Naive B cell (primary cell): ENCODE data around the gene HCN2. TPM values are rescaled to one million over a fixed set of nuclear protein-coding genes. Genes with fewer than 3 reads are reported as not detected.
A peak's percentile ranks its signal among the peaks of the same experiment; 100 is the strongest.
"Not testable (repeated sequence)": the region's sequence is repeated elsewhere in the genome, so short reads cannot be mapped to it uniquely, and the experiment has no call there.

Experiments
- ATAC-seq, 2 donors: fragments of 150-1000 bp; cut with Tn5 transposase; 2 replicates each; pipeline ENCODE4 v1.10.0; 2021; ENCODE audit warnings: low read depth in 2 of 2, mild to moderate bottlenecking in 2 of 2, moderate library complexity in 2 of 2
- DNase-seq: peaks from one replicate; pipeline ENCODE4 v3.0.0; 2022
- H3K27ac Mint-ChIP-seq, 6 donors: one replicate each; pipeline ENCODE4 v1.8.0; 2020 to 2022; ENCODE audit warnings: mild to moderate bottlenecking in 6 of 6, mixed read lengths in 6 of 6, moderate library complexity in 5 of 6, inconsistent platforms in 2 of 6
- H3K27me3 Mint-ChIP-seq, 3 donors: one replicate each; pipeline ENCODE4 v1.8.0; 2021 to 2022; ENCODE audit warnings: mixed read lengths in 3 of 3, mild to moderate bottlenecking in 1 of 3
- H3K36me3 Mint-ChIP-seq, 2 donors: one replicate each; pipeline ENCODE4 v1.8.0; 2020 to 2022; ENCODE audit warnings: mixed read lengths in 2 of 2, inconsistent platforms in 1 of 2, mild to moderate bottlenecking in 1 of 2
- H3K4me1 Mint-ChIP-seq, 3 donors: one replicate each; pipeline ENCODE4 v1.8.0; 2020 to 2022; ENCODE audit warnings: mixed read lengths in 3 of 3, inconsistent platforms in 1 of 3, mild to moderate bottlenecking in 1 of 3, moderate library complexity in 1 of 3
- H3K4me3 Mint-ChIP-seq, 8 donors: one replicate each; pipeline ENCODE4 v1.8.0; 2020 to 2022; ENCODE audit warnings: mild to moderate bottlenecking in 8 of 8, mixed read lengths in 8 of 8, moderate library complexity in 8 of 8, inconsistent platforms in 2 of 8
- H3K9me3 Mint-ChIP-seq, 7 donors: one replicate each; pipeline ENCODE4 v1.8.0; 2020 to 2022; ENCODE audit warnings: mixed read lengths in 7 of 7, mild to moderate bottlenecking in 5 of 7, inconsistent platforms in 2 of 7, moderate library complexity in 1 of 7
- polyA plus RNA-seq, 6 donors: library from polyadenylated mRNA; unstranded; fragments of 300-500 nt; fragmentation: Illumina TruSeq; gene quantifications; one replicate each; pipeline ENCODE4 v1.2.3, GENCODE V29; 2021; ENCODE audit warnings: low read depth in 6 of 6

Gene HCN2
- polyA plus RNA-seq, 6 donors from 2014 or later = not detected

DNA sequence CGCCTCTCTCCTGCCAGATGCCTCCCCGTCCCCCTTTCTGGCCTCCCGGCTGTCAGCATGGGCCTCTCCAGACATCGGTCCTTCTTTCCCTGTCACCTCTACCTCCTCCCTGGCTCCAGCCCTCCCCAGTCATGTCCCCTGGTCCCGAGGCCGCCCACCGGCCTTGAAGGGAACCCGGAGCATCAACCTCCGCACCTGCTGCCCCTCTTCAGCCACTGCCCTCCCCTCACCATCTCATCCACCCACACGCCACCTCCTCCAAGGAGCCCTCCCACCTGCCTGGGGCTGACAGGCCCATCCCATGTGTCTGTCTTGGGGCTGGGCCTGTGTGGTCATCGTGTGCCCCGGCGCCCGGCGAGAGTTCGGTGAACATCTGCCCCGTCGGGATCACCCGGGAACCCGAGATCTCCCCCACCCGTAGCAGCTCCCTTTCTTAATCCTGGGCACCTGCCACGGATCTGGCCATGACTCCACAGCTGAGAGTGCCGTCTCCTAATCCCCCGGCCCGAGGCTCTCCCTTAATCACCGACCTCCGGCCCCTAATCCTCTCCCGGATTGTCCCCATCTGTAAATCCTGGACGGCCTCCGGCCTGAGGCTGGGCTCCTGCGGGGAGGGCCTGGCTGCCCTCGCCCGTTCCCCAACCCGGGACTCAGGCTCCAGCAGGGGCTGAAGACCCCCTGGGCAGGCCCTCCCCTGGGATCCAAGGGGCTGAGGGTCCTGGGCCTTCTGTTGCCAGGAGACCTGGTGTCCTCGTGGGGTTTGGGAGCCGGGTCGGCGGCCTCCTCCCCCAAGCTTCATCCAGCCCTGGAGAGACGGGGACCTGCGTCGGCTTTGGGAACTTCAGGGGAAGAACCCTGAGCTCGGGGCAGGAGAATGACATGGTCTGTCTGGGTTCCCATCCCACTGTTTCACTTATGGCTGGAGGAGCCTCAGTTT lies 5.9 kb downstream of the HCN2 start:
- DNase-seq (no peak), ATAC-seq (no peak)
- H3K27ac Mint-ChIP-seq = no peak overlapping the region
- H3K27me3 Mint-ChIP-seq = peaks cover 0 to 41% (median 16%) of the 10 kb centered on the region in 3 donors
- no peaks in the 10 kb centered on the region for H3K36me3 Mint-ChIP-seq
- H3K9me3 Mint-ChIP-seq = peaks cover 0 to 2% (median 0%) of the 10 kb centered on the region in 7 donors
- peaks cover 0 to 5% (median 3%) of the 10 kb centered on the region in 3 donors for H3K4me1 Mint-ChIP-seq
- peak overlapping the region in 1 of 8 donors; percentile 50 for H3K4me3 Mint-ChIP-seq

DNA sequence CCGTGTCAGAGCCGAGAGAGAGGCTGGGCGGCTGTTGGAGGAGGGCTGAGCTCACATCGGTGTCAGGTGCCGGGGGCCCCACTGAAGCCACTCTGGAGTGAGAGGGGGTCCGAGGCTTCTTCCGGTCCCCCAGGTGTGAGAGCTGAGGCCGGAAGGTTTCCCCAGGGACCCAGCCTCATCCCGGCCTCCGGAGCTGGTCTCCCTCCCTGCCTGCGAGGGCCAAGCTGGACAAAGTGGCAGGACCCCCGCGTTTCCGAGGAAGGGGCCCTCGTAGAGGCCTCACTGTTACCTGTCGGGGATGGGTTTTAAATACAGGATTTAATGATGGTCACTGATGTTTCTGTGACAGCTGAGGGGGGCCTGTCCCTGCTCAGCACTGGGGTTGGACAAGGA lies 6.6 kb downstream of the HCN2 start:
- no peak for DNase-seq
- Mint-ChIP-seq H3K36me3 (no peaks in the 10 kb centered on the region), H3K4me1 (peaks cover 0 to 3% (median 2%) of the 10 kb centered on the region in 3 donors), H3K9me3 (peaks cover 0 to 2% (median 0%) of the 10 kb centered on the region in 7 donors), H3K4me3 (no peak overlapping the region), H3K27ac (no peak overlapping the region), H3K27me3 (peaks cover 0 to 37% (median 16%) of the 10 kb centered on the region in 3 donors)
- ATAC-seq = no peak

DNA sequence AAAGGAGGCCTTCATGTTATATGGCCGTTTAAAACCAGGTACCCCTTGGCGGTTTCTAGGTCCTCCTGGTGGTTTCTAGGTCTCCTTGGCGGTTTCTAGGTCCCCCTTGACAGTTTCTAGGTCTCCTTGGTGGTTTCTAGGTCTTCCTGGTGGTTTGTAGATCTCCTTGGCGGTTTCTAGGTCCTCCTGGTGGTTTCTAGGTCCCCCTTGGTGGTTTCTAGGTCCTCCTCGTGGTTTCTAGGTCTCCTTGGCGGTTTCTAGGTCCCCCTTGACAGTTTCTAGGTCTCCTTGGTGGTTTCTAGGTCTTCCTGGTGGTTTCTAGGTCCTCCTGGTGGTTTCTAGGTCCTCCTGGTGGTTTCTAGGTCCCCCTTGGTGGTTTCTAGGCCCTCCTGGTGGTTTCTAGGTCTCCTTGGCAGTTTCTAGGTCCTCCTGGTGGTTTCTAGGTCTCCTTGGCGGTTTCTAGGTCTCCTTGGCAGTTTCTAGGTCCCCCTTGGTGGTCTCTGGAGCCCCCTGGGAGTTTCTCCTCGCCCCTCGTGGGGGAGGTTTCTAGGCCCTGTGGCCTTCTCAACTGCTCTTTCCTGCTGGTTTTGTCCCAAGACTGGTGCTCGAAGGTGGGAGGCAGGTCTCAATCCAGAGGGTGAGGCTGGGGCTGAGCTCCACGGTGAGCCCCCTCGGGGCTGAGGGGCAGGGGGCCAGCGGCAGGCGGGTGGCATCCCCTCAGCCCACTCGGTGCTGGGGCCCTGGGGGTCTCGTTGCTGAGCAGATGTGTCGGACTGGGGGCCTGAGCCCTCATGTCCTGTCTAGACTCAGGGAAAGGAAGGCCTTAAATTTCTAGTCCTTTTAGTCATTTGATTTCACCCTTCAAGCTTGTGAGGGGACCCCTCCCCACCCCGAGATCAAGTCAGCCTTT lies 8.0 kb downstream of the HCN2 start:
- DNase-seq (no peak), ATAC-seq (no peak)
- H3K9me3 Mint-ChIP-seq = peaks cover 0 to 5% (median 0%) of the 10 kb centered on the region in 7 donors
- H3K27ac Mint-ChIP-seq = peak overlapping the region in 1 of 6 donors; percentile 33
- H3K4me1 Mint-ChIP-seq = peaks cover 0 to 7% (median 0%) of the 10 kb centered on the region in 3 donors
- peaks cover 0 to 31% (median 16%) of the 10 kb centered on the region in 3 donors for H3K27me3 Mint-ChIP-seq
- no peak overlapping the region for H3K4me3 Mint-ChIP-seq
- peaks cover 0 to 7% of the 10 kb centered on the region in 2 donors for H3K36me3 Mint-ChIP-seq

DNA sequence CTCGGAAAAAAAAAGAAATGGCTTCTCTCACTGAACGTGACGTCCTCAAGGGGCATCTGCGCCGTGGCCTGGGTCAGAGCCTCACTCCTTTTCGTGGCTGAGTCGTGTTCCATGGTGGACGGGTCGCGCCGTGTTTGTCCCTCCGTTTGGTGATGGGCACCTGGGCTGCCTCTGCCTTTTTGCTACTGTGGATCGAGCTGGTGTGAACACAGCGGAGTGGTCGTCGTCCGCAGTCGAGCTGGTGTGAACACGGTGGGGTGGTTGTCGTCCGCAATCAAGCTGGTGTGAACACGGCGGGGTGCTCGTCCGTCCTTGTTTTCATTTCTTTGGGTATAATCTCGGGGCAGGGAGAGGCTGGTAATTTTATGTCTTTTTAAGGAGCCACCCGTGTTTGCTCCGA lies 11.6 kb downstream of the HCN2 start:
- ATAC-seq (no peak), DNase-seq (no peak)
- Mint-ChIP-seq H3K4me1 (peaks cover 0 to 4% (median 0%) of the 10 kb centered on the region in 3 donors), H3K27ac (no peak overlapping the region), H3K27me3 (peaks cover 0 to 5% (median 0%) of the 10 kb centered on the region in 3 donors), H3K4me3 (no peak overlapping the region), H3K36me3 (peaks cover 0 to 10% of the 10 kb centered on the region in 2 donors), H3K9me3 (peaks cover 0 to 6% (median 0%) of the 10 kb centered on the region in 7 donors)

DNA sequence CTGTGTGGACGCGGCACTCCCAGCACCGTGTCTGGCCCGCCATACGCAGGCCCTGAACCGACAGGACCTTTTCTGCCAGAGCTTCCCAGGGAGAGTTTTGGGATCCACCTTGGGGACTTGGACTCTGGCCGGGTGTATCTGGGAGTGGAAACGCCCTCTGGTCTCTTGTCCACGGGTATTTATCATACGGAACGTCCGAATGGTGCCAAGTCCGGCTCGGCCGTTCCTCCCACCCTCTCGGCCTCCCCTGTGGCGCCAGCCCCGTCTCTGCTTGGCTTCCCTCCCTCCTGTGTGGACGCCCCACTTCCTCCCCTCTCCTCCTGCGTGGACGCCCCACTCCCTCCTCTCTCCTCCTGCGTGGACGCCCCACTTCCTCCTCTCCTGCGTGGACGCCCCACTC lies 12.1 kb downstream of the HCN2 start:
- no peak overlapping the region for H3K27ac Mint-ChIP-seq
- ATAC-seq (no peak), DNase-seq (no peak)
- peaks cover 0 to 5% (median 0%) of the 10 kb centered on the region in 3 donors for H3K27me3 Mint-ChIP-seq
- H3K4me3 Mint-ChIP-seq = no peak overlapping the region
- peaks cover 0 to 4% (median 0%) of the 10 kb centered on the region in 3 donors for H3K4me1 Mint-ChIP-seq
- H3K36me3 Mint-ChIP-seq = peaks cover 0 to 10% of the 10 kb centered on the region in 2 donors
- H3K9me3 Mint-ChIP-seq = peaks cover 0 to 6% (median 0%) of the 10 kb centered on the region in 7 donors

DNA sequence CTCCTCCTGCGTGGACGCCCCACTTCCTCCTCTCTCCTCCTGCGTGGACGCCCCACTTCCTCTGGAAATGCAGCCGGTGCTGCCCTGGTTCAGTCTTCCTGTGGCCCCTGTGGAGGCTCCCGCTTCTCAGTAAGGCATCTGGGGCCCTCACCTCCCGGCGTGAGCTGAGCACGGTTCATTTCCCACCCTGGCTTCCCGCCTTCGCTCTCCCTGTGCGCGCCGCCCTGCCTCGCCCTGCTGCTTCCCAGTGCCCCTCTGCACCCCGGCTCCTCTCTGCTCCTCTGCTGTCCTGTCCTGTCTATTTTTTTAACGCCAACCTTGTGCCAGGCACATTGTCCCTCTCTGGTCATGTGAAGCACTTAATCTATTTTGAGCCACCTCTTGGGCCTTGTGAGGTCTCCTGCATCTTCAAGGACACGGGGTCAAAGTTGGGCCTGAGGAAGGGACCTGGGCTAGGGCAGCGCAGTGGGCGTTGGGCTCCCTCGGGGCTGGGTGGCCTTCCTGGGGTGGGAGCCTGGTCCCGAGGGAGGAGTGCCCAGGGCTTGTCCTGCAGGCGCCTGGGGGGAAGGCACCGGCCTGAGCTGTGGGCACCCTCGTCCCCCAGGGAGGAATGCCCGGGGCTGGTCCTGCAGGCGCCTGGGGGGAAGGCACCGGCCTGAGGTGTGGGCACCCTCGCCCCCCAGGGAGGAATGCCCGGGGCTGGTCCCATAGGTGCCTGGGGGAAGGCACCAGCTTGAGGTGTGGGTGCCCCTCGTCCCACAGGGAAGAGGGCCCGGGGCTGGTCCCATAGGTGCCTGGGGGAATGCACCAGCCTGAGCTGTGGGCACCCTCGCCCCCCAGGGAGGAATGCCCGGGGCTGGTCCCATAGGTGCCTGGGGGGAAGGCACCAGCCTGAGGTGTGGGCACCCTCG lies 13.0 kb downstream of the HCN2 start:
- DNase-seq (no peak), ATAC-seq (no peak)
- Mint-ChIP-seq H3K4me1 (peaks cover 0 to 4% (median 0%) of the 10 kb centered on the region in 3 donors), H3K27ac (no peak overlapping the region), H3K36me3 (peaks cover 0 to 10% of the 10 kb centered on the region in 2 donors), H3K27me3 (peaks cover 0 to 5% (median 0%) of the 10 kb centered on the region in 3 donors), H3K9me3 (peaks cover 0 to 6% (median 0%) of the 10 kb centered on the region in 7 donors), H3K4me3 (no peak overlapping the region)

GRCh38 chr19:603302-603639 lies 13.6 kb downstream of the HCN2 start:
- H3K36me3 Mint-ChIP-seq, H3K4me3 Mint-ChIP-seq, H3K27ac Mint-ChIP-seq, H3K9me3 Mint-ChIP-seq, H3K27me3 Mint-ChIP-seq, H3K4me1 Mint-ChIP-seq, ATAC-seq, DNase-seq: not testable (repeated sequence)

DNA sequence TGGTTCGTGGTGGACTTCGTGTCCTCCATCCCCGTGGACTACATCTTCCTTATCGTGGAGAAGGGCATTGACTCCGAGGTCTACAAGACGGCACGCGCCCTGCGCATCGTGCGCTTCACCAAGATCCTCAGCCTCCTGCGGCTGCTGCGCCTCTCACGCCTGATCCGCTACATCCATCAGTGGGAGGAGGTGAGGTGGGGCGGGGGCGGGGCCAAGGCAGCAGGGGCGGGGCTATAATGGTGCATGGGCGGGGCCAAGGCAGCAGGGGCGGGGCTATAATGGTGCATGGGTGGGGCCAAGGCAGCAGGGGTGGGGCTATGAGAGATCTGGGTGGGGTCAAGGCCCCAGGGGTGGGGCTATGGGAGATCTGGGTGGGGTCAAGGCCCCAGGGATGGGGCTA lies 14.1 kb downstream of the HCN2 start:
- H3K9me3 Mint-ChIP-seq, H3K36me3 Mint-ChIP-seq, H3K4me3 Mint-ChIP-seq, H3K27me3 Mint-ChIP-seq, H3K4me1 Mint-ChIP-seq, H3K27ac Mint-ChIP-seq, DNase-seq, ATAC-seq: not testable (repeated sequence)

DNA sequence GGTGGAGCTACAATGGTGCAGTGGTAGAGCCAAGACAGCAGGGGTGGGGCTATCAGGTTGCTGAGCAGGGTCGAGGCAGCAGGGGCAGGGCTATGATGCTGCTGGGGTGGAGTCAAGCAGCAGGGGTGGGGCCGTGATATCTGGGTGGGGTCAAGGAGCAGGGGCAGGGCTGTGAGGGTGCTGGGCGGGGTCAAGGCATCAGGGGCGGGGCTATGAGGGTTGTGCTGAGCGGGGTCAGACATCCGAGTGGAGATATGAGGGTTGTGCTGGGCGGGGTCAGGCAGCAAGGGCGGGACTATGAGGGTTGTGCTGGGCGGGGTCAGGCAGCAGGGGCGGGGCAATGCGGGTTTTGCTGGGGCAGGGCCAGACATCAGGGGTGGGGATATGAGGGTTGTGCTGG lies 14.7 kb downstream of the HCN2 start:
- H3K4me3 Mint-ChIP-seq = peak overlapping the region in 1 of 8 donors; percentile 16
- H3K4me1 Mint-ChIP-seq = peaks cover 0 to 4% (median 0%) of the 10 kb centered on the region in 3 donors
- peak; percentile 21 to 53 for ATAC-seq
- H3K9me3 Mint-ChIP-seq = peaks cover 0 to 6% (median 0%) of the 10 kb centered on the region in 7 donors
- H3K36me3 Mint-ChIP-seq = peaks cover 0 to 10% of the 10 kb centered on the region in 2 donors
- no peak overlapping the region for H3K27ac Mint-ChIP-seq
- DNase-seq = no peak
- peaks cover 0 to 5% (median 0%) of the 10 kb centered on the region in 3 donors for H3K27me3 Mint-ChIP-seq

GRCh38 chr19:605061-605971 lies 15.6 kb downstream of the HCN2 start:
- not testable (repeated sequence) for H3K4me1 Mint-ChIP-seq, H3K27ac Mint-ChIP-seq, DNase-seq, H3K27me3 Mint-ChIP-seq, H3K9me3 Mint-ChIP-seq, H3K36me3 Mint-ChIP-seq, ATAC-seq
- peak overlapping the region in 2 of 8 donors; percentile 40 to 78 for H3K4me3 Mint-ChIP-seq

GRCh38 chr19:607301-608154 lies 17.8 kb downstream of the HCN2 start:
- no peak for DNase-seq
- H3K9me3 Mint-ChIP-seq = peaks cover 0 to 2% (median 0%) of the 10 kb centered on the region in 7 donors
- peaks cover 7 to 9% (median 9%) of the 10 kb centered on the region in 3 donors for H3K4me1 Mint-ChIP-seq
- peaks cover 0 to 3% (median 0%) of the 10 kb centered on the region in 3 donors for H3K27me3 Mint-ChIP-seq
- H3K27ac Mint-ChIP-seq = peak overlapping the region in 1 of 6 donors; percentile 33
- ATAC-seq = no peak
- H3K4me3 Mint-ChIP-seq = peak overlapping the region in 1 of 8 donors; percentile 51
- H3K36me3 Mint-ChIP-seq = peaks cover 0 to 4% of the 10 kb centered on the region in 2 donors
